SK-N-MC (cell line): ENCODE results near the gene CDH16.

Experiments
- EZH2 ChIP-seq: fragments of 200-600 bp; sonication (generic); IDR thresholded peaks from one replicate; pipeline ENCODE4 v1.6.1; 2017; ENCODE audit warnings: antibody characterized with exemption
- POLR2AphosphoS5 ChIP-seq: IDR thresholded peaks from 2 replicates; pipeline ENCODE4 v1.6.1; 2012; ENCODE audit warnings: mild to moderate bottlenecking, low read depth, low read length, borderline replicate concordance

DNA sequence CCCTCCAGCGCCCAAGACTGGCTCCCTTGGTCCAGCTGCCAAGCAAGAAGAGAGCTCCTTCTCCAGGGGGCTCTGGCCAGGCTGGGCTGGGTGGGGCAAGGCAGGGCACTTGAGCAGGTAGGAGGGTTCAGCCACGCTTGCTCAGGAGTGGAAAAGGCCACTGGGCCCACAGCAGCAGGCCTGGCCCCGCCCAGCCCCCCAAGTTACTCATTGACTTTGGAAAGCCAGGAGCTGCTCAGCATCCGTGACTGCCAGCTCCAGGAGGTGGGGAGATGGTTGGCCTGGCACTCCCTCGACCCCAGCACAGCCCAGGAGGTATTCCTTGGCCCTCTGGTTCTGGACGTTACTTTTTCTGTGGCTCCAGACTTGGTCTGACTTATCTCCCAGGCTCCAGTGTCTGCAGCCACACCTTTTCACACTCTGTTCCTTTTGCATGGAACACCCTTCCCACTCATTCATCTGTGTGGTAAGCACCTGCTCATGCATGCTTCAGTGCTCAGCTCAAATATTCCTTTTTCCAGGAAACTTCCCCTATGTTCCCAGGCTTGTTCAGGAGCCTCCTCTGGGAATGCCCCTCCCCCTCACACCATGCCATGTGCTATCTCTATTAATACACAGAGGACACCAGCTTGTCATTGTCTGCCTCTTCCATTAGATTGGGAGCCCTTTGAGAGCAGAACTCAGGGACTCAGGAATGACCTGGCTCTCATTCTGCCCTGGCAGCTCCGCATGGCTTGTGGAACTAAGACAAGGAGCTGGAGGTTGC lies at the start of gene CDH16:
- TF ChIP-seq EZH2 = no peak
- TF ChIP-seq POLR2AphosphoS5 = no peak
